CD14-positive monocyte (primary cell): Measurements from ENCODE around the gene RIMS1. TPM values are rescaled to one million over a fixed set of nuclear protein-coding genes. Genes with fewer than 3 reads are reported as not detected.

ENCODE experiments used
- DNase-seq, 3 donors: peaks; one replicate each; pipeline ENCODE4 v3.0.0-alpha.2; 2011 to 2022
- H2AFZ ChIP-seq: 2 replicates; pipeline ENCODE4 v1.6.0; 2012; ENCODE audit warnings: mild to moderate bottlenecking, low read depth, low read length, inconsistent platforms; ENCODE audit not compliant: insufficient read depth, poor library complexity, severe bottlenecking
- H3K27ac ChIP-seq, 2 donors: 1 replicate in 1 of 2; 2 replicates in 1 of 2; pipeline ENCODE4 v1.5.1; 2012 to 2013; ENCODE audit warnings: low read length in 2 of 2, control low read depth in 1 of 2, inconsistent platforms in 1 of 2, low read depth in 1 of 2, mild to moderate bottlenecking in 1 of 2
- H3K27me3 ChIP-seq, 2 donors: one replicate each; pipeline versions ENCODE4 v1.6.0 to v1.6.1; 2011 to 2013; ENCODE audit warnings: low read length in 2 of 2; ENCODE audit not compliant: control insufficient read depth in 2 of 2, insufficient read depth in 2 of 2
- H3K36me3 ChIP-seq, 2 donors: replicated peaks in 1 of 2; 1 replicate in 1 of 2; 2 replicates in 1 of 2; pipeline versions ENCODE4 v1.5.1 to v1.6.1; 2012 to 2013; ENCODE audit warnings: low read length in 2 of 2, control low read depth in 1 of 2, inconsistent platforms in 1 of 2, mild to moderate bottlenecking in 1 of 2; ENCODE audit not compliant: insufficient read depth in 2 of 2, control insufficient read depth in 1 of 2
- H3K4me1 ChIP-seq, 2 donors: 1 replicate in 1 of 2; 2 replicates in 1 of 2; pipeline versions ENCODE4 v1.5.1 to v1.6.1; 2012 to 2013; ENCODE audit warnings: low read length in 2 of 2, control low read depth in 1 of 2, inconsistent platforms in 1 of 2, mild to moderate bottlenecking in 1 of 2, moderate library complexity in 1 of 2; ENCODE audit not compliant: insufficient read depth in 2 of 2, control insufficient read depth in 1 of 2
- H3K4me2 ChIP-seq: replicated peaks from 2 replicates; pipeline ENCODE3; 2012; ENCODE audit warnings: low read length, moderate library complexity, mild to moderate bottlenecking; ENCODE audit not compliant: poor library complexity, severe bottlenecking; ENCODE audit errors: extremely low read depth
- H3K4me3 ChIP-seq, 3 experiments: fragments of 200-600 bp in 1 of 3; sonication (generic) in 1 of 3; replicated peaks in 1 of 3; 1 replicate in 2 of 3; 2 replicates in 1 of 3; pipeline ENCODE4 v1.5.1; 2011 to 2013; ENCODE audit warnings: low read length in 3 of 3, mild to moderate bottlenecking in 3 of 3, control low read depth in 2 of 3, low read depth in 2 of 3, inconsistent platforms in 1 of 3, moderate library complexity in 1 of 3
- H3K79me2 ChIP-seq: 2 replicates; pipeline ENCODE4 v1.6.0; 2012; ENCODE audit warnings: mild to moderate bottlenecking, control low read depth, inconsistent platforms, low read length, moderate library complexity; ENCODE audit not compliant: insufficient read depth
- H3K9ac ChIP-seq: 2 replicates; pipeline ENCODE4 v1.6.0; 2017; ENCODE audit warnings: low read length, mild to moderate bottlenecking; ENCODE audit not compliant: insufficient read depth, poor library complexity, severe bottlenecking
- H3K9me3 ChIP-seq, 2 donors: replicated peaks in 1 of 2; 1 replicate in 1 of 2; 2 replicates in 1 of 2; pipeline versions ENCODE4 v1.5.1 to v1.6.1; 2012 to 2013; ENCODE audit warnings: low read length in 2 of 2, control low read depth in 1 of 2; ENCODE audit not compliant: control insufficient read depth in 1 of 2, insufficient read depth in 1 of 2
- H4K20me1 ChIP-seq: 2 replicates; pipeline ENCODE4 v1.6.0; 2012; ENCODE audit warnings: mild to moderate bottlenecking, low read length, control low read depth, moderate library complexity; ENCODE audit not compliant: insufficient read depth
- H3K27ac Mint-ChIP-seq, 7 donors: one replicate each; pipeline ENCODE4 v1.8.0; 2020; ENCODE audit warnings: mild to moderate bottlenecking in 7 of 7, mixed read lengths in 7 of 7, moderate library complexity in 6 of 7, inconsistent platforms in 2 of 7
- H3K27me3 Mint-ChIP-seq, 3 donors: one replicate each; pipeline ENCODE4 v1.8.0; 2021 to 2022; ENCODE audit warnings: low read depth in 3 of 3, mild to moderate bottlenecking in 3 of 3, mixed read lengths in 3 of 3, moderate library complexity in 3 of 3, inconsistent platforms in 1 of 3
- H3K36me3 Mint-ChIP-seq, 2 donors: one replicate each; pipeline ENCODE4 v1.8.0; 2020; ENCODE audit warnings: mixed read lengths in 2 of 2, inconsistent platforms in 1 of 2, mild to moderate bottlenecking in 1 of 2
- H3K4me1 Mint-ChIP-seq: one replicate; pipeline ENCODE4 v1.8.0; 2020; ENCODE audit warnings: mild to moderate bottlenecking, mixed read lengths
- H3K4me3 Mint-ChIP-seq, 2 donors: one replicate each; pipeline ENCODE4 v1.8.0; 2020; ENCODE audit warnings: mild to moderate bottlenecking in 2 of 2, mixed read lengths in 2 of 2, moderate library complexity in 1 of 2
- H3K9me3 Mint-ChIP-seq, 7 donors: one replicate each; pipeline ENCODE4 v1.8.0; 2020 to 2022; ENCODE audit warnings: mixed read lengths in 7 of 7, mild to moderate bottlenecking in 6 of 7, moderate library complexity in 6 of 7, inconsistent platforms in 2 of 7
- CTCF ChIP-seq: fragments of 200-600 bp; IDR thresholded peaks from one replicate; pipeline ENCODE4 v1.8.0; 2022; ENCODE audit warnings: antibody characterized with exemption, mild to moderate bottlenecking
- WGBS: methylation state at CpG from one replicate; pipeline ENCODE4 v1.1.5; 2013; ENCODE audit warnings: missing lambda C conversion rate; ENCODE audit not compliant: insufficient coverage; 5-methylcytosine and 5-hydroxymethylcytosine counted together
- intact Hi-C, 2 donors: fragments of 100-400 bp; cut with micrococcal nuclease; formaldehyde crosslinking; loops; one replicate each; pipeline versions ENCODE4 v1.15.0 to v1.15.1; 2023
- polyA plus RNA-seq, 3 donors: library from polyadenylated mRNA; depleted of rRNA in 1 of 3; unstranded in 2 of 3; stranded (reverse) in 1 of 3; fragments of 300-500 nt in 2 of 3; fragments of >200 nt in 1 of 3; fragmentation: Illumina TruSeq in 2 of 3; gene quantifications; 1 replicate in 2 of 3; 2 replicates in 1 of 3; pipeline ENCODE4 v1.2.3, GENCODE V29; 2012 to 2021

RIMS1 gene
- polyA plus RNA-seq, 3 donors = not detected

DNA sequence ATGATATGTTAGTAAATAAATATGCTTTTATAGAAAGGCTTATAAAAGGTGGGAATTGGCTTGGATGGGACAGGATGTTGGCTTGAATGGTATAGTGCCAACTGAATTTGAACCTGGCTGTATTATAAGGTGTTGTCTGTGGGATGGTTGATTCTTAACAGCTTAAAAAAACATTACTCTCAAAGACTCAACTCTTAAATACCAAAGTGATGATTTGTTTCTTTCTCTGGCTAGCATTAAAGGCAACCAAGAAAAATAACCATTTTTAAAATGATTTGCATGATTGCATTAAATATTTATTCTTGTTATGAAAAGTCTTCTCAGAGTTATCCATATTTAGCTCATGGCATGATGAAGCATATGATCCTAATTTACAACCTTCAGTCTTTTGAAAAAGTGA lies 216.2 kb downstream of the RIMS1 start:
- Mint-ChIP-seq H3K9me3 (no peaks in the 10 kb centered on the region), H3K4me3 (no peak overlapping the region), H3K27me3 (peaks cover 1 to 3% (median 2%) of the 10 kb centered on the region in 3 donors), H3K36me3 (no peaks in the 10 kb centered on the region), H3K4me1 (no peaks in the 10 kb centered on the region), H3K27ac (no peak overlapping the region)
- H2AFZ ChIP-seq = no peak overlapping the region
- H4K20me1 ChIP-seq = no peaks in the 10 kb centered on the region
- DNase-seq = no peak
- no peak overlapping the region for H3K27ac ChIP-seq
- H3K27me3 ChIP-seq = no peaks in the 10 kb centered on the region
- H3K36me3 ChIP-seq = no peaks in the 10 kb centered on the region
- intact Hi-C loops = no loop called here
- H3K79me2 ChIP-seq = no peaks in the 10 kb centered on the region
- no peak overlapping the region for H3K4me2 ChIP-seq
- no peaks in the 10 kb centered on the region for H3K9me3 ChIP-seq
- no peak overlapping the region for H3K4me3 ChIP-seq
- no peak for TF ChIP-seq CTCF
- no peaks in the 10 kb centered on the region for H3K4me1 ChIP-seq
- no peak overlapping the region for H3K9ac ChIP-seq

DNA sequence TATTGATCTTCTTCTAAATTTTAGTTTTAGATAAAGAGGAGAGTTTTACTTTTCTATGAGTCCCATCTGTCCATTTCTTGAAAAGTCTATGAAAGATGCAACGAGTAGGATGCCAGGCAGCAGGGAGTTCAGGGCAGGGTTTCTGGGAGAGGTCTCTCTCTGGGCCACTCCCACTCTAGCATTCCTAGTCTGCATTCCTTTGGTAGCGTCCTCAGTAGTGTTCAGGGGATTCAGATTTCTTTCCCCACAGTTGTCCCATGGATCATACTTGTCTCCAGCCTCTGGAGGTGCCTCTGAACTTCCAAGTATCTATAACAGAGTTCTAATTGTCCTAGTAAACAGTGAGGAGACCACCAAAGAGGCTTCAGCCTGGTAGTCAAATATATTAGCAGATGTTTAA lies 225.3 kb downstream of the RIMS1 start:
- DNase-seq = no peak
- H3K27ac ChIP-seq = no peak overlapping the region
- intact Hi-C loops = no loop called here
- no peak overlapping the region for H3K9ac ChIP-seq
- H3K27me3 ChIP-seq = no peaks in the 10 kb centered on the region
- no peak overlapping the region for H3K4me2 ChIP-seq
- no CpG with 5 or more reads among the region's 2 CpGs for WGBS
- H3K79me2 ChIP-seq = no peaks in the 10 kb centered on the region
- H3K36me3 ChIP-seq = no peaks in the 10 kb centered on the region
- no peak overlapping the region for H3K4me3 ChIP-seq
- Mint-ChIP-seq H3K27ac (no peak overlapping the region), H3K4me3 (no peak overlapping the region), H3K9me3 (no peaks in the 10 kb centered on the region), H3K36me3 (no peaks in the 10 kb centered on the region), H3K4me1 (no peaks in the 10 kb centered on the region), H3K27me3 (peaks cover 0 to 3% (median 0%) of the 10 kb centered on the region in 3 donors)
- no peaks in the 10 kb centered on the region for H3K9me3 ChIP-seq
- H2AFZ ChIP-seq = no peak overlapping the region
- TF ChIP-seq CTCF = no peak
- no peaks in the 10 kb centered on the region for H4K20me1 ChIP-seq
- H3K4me1 ChIP-seq = no peaks in the 10 kb centered on the region
